ENCODE results near the gene FAM120B. TPM values are rescaled to one million over a fixed set of nuclear protein-coding genes. Genes with fewer than 3 reads are reported as not detected.

FAM120B gene
- total RNA-seq, 1 experiment from 2014 or later = 25.2 TPM

DNA sequence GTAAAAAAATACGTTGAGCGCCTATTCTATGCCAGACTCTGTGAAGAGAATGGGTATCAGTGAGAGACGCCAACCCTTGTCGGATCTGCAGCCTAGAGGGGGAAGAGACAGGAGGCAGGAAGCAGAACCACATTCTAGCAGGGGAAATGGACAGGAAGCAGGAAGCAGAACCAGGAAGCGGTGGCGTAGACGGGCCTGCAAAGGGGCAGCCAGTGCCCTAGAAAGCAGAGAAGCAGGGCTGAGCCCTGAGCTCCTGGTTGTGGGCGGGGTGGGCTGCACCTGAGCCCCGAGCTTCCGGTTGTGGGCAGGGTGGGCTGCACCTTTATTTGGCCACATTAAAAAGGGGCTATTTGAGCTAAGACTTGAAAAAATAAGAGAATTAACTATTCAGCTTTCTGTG lies 71.9 kb downstream of the FAM120B start:
- ATAC-seq = no peak

More for the DNA sequence above, 71.9 kb downstream of the FAM120B start:
- TF ChIP-seq, protein P1, sequence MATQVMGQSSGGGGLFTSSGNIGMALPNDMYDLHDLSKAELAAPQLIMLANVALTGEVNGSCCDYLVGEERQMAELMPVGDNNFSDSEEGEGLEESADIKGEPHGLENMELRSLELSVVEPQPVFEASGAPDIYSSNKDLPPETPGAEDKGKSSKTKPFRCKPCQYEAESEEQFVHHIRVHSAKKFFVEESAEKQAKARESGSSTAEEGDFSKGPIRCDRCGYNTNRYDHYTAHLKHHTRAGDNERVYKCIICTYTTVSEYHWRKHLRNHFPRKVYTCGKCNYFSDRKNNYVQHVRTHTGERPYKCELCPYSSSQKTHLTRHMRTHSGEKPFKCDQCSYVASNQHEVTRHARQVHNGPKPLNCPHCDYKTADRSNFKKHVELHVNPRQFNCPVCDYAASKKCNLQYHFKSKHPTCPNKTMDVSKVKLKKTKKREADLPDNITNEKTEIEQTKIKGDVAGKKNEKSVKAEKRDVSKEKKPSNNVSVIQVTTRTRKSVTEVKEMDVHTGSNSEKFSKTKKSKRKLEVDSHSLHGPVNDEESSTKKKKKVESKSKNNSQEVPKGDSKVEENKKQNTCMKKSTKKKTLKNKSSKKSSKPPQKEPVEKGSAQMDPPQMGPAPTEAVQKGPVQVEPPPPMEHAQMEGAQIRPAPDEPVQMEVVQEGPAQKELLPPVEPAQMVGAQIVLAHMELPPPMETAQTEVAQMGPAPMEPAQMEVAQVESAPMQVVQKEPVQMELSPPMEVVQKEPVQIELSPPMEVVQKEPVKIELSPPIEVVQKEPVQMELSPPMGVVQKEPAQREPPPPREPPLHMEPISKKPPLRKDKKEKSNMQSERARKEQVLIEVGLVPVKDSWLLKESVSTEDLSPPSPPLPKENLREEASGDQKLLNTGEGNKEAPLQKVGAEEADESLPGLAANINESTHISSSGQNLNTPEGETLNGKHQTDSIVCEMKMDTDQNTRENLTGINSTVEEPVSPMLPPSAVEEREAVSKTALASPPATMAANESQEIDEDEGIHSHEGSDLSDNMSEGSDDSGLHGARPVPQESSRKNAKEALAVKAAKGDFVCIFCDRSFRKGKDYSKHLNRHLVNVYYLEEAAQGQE (IDR thresholded peaks at IDR 0.05; ENCODE audit: low read depth) = no peak
- TF ChIP-seq, protein P2, sequence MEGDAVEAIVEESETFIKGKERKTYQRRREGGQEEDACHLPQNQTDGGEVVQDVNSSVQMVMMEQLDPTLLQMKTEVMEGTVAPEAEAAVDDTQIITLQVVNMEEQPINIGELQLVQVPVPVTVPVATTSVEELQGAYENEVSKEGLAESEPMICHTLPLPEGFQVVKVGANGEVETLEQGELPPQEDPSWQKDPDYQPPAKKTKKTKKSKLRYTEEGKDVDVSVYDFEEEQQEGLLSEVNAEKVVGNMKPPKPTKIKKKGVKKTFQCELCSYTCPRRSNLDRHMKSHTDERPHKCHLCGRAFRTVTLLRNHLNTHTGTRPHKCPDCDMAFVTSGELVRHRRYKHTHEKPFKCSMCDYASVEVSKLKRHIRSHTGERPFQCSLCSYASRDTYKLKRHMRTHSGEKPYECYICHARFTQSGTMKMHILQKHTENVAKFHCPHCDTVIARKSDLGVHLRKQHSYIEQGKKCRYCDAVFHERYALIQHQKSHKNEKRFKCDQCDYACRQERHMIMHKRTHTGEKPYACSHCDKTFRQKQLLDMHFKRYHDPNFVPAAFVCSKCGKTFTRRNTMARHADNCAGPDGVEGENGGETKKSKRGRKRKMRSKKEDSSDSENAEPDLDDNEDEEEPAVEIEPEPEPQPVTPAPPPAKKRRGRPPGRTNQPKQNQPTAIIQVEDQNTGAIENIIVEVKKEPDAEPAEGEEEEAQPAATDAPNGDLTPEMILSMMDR (IDR thresholded peaks at IDR 0.05 in 2 of 3, conservative IDR thresholded peaks at IDR 0.05 in 1 of 3; ENCODE audit: borderline replicate concordance in 1 of 3, insufficient read depth in 1 of 3, low read depth in 2 of 3, low read length in 2 of 3) = no peak
- TF ChIP-seq ZFX (IDR thresholded peaks at IDR 0.05) = no peak
- TF ChIP-seq EZH2phosphoT487 (IDR thresholded peaks at IDR 0.05; ENCODE audit: borderline replicate concordance) = no peak
- TF ChIP-seq, protein P3, sequence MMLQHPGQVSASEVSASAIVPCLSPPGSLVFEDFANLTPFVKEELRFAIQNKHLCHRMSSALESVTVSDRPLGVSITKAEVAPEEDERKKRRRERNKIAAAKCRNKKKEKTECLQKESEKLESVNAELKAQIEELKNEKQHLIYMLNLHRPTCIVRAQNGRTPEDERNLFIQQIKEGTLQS (IDR thresholded peaks at IDR 0.05) = no peak
- no peak for TF ChIP-seq CEBPB (IDR thresholded peaks at IDR 0.05; ENCODE audit: low read depth)
- TF ChIP-seq ELF1 (IDR thresholded peaks at IDR 0.05; ENCODE audit: borderline replicate concordance, low read depth) = no peak
- TF ChIP-seq TCF7L2 (IDR thresholded peaks at IDR 0.05; ENCODE audit: borderline replicate concordance, extremely low read depth, insufficient read depth, insufficient read length) = no peak
- no peak for TF ChIP-seq EGR1 (IDR thresholded peaks at IDR 0.05; ENCODE audit: low read depth)
- TF ChIP-seq JUND (IDR thresholded peaks at IDR 0.05) = no peak
- TF ChIP-seq, protein P4, sequence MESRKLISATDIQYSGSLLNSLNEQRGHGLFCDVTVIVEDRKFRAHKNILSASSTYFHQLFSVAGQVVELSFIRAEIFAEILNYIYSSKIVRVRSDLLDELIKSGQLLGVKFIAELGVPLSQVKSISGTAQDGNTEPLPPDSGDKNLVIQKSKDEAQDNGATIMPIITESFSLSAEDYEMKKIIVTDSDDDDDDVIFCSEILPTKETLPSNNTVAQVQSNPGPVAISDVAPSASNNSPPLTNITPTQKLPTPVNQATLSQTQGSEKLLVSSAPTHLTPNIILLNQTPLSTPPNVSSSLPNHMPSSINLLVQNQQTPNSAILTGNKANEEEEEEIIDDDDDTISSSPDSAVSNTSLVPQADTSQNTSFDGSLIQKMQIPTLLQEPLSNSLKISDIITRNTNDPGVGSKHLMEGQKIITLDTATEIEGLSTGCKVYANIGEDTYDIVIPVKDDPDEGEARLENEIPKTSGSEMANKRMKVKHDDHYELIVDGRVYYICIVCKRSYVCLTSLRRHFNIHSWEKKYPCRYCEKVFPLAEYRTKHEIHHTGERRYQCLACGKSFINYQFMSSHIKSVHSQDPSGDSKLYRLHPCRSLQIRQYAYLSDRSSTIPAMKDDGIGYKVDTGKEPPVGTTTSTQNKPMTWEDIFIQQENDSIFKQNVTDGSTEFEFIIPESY (IDR thresholded peaks at IDR 0.05; ENCODE audit: extremely low read depth, insufficient replicate concordance, low read length) = no peak
- no peak for TF ChIP-seq POLR2AphosphoS5 (IDR thresholded peaks at IDR 0.05; ENCODE audit: low read depth, low read length)
- no peak for TF ChIP-seq EZH2 (IDR thresholded peaks at IDR 0.05)
- no peak for TF ChIP-seq FOSL1 (IDR thresholded peaks at IDR 0.05; ENCODE audit: low read depth)
- TF ChIP-seq RAD21 (IDR thresholded peaks at IDR 0.05; ENCODE audit: low read depth) = no peak
- TF ChIP-seq SRF (IDR thresholded peaks at IDR 0.05; ENCODE audit: low read depth) = no peak
- no peak for TF ChIP-seq ZNF274 (IDR thresholded peaks at IDR 0.05; ENCODE audit: low read depth, low read length)
- TF ChIP-seq, protein P5, sequence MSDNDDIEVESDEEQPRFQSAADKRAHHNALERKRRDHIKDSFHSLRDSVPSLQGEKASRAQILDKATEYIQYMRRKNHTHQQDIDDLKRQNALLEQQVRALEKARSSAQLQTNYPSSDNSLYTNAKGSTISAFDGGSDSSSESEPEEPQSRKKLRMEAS (IDR thresholded peaks at IDR 0.05) = no peak
- H3K4me3 ChIP-seq (replicated peaks in 1 of 2; ENCODE audit: low read depth in 1 of 2, low read length in 2 of 2) = no peak overlapping the region
- no peaks in the 10 kb centered on the region for H3K79me2 ChIP-seq (ENCODE audit: insufficient read depth, low read length)
- intact Hi-C loops (cut with micrococcal nuclease) = no loop called here
- no peak overlapping the region for H3K27ac ChIP-seq (ENCODE audit: low read depth, low read length)
- BruUV-seq (replicated peaks) = no TSS peak
- H3K36me3 ChIP-seq (ENCODE audit: control insufficient read depth in 1 of 2, insufficient read depth in 2 of 2, low read length in 2 of 2) = 0 out of 4 replicates have a peak, but pooled peaks cover 0 to 4% of the 10 kb centered on the region in 2 experiments
- no peaks in the 10 kb centered on the region for H3K9me3 ChIP-seq (ENCODE audit: control insufficient read depth in 1 of 2, insufficient read depth in 1 of 2, low read depth in 1 of 2, low read length in 2 of 2)
- no peaks in the 10 kb centered on the region for H3K27me3 ChIP-seq (ENCODE audit: insufficient read depth, low read length)
- H2AFZ ChIP-seq (ENCODE audit: low read depth, low read length, poor library complexity, severe bottlenecking) = no peak overlapping the region
- H3K4me2 ChIP-seq (ENCODE audit: low read length) = no peak overlapping the region
- no peak for DNase-seq (ENCODE audit: low read depth, low spot score)
- POLR2A ChIA-PET = no interaction called here
- CTCF ChIA-PET = no interaction called here
- no peak overlapping the region for H3K9ac ChIP-seq (ENCODE audit: low read length)
- H3K9me2 ChIP-seq (ENCODE audit: insufficient read depth) = no peaks in the 10 kb centered on the region
- no peaks in the 10 kb centered on the region for H3K4me1 ChIP-seq (ENCODE audit: control insufficient read depth in 1 of 2, insufficient read depth in 2 of 2, low read length in 2 of 2)
- RAD21 ChIA-PET (ENCODE audit: low non-redundant PET in 1 of 2, low total read pairs in 2 of 2, uncharacterized antibody in 2 of 2, unreplicated experiment in 2 of 2) = no interaction called here
- 0 out of 2 replicates have a peak, but pooled peaks cover 4% of the 10 kb centered on the region for H4K20me1 ChIP-seq (ENCODE audit: insufficient read depth)

Data from HCT116 (cell line).